GM18498 (cell line): ENCODE data around the gene HIRIP3.
"Not testable (repeated sequence)": the region's sequence is repeated elsewhere in the genome, so short reads cannot be mapped to it uniquely, and the experiment has no call there.

Source experiments
- ATAC-seq: cut with Tn5 transposase; IDR thresholded peaks from one replicate; pipeline ENCODE4 v1.9.1; 2021; ENCODE audit warnings: mild to moderate bottlenecking, moderate library complexity; ENCODE audit not compliant: unreplicated experiment

The HIRIP3 gene

DNA sequence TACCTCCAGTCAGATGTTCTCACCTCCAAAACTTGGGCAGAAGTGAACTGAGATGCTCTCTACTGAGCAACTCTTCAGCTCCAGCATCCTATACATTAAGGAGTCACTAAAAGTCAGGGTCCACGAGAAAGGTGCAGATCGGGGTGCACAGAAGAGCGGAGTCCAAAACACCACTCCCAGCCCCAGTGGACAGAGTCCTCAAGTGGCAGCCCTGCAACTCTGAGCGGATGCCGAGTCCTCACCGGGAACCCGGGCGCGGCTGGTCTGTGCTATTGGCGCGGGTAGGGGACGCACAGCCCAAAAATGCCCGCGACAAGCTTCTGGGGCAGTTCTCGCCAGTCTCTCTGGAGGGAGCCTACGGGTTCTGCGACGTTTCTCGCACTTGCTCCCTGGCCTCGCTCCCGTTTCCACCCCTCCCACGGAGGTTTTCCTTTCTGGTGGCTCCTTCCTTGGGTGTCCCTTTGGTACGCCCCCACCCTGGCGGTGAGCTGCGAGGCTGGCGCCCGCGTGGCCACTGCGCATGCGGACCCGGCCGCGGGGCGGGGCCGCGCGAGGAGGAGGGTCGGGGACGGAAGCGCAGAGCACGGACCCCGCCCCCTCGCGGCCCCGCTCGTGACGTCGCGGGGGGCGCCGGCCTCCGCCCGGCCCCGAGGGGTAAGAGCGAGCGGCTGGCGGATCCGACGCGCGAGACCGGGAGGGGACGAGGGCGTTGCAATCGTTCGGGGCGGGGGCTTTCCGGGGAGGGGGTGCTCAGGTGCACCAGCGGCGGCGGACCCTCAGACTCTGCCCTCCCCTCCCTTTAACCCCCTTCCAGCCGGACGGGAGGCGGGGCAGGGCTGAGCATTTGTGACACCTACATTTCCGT lies 33.7 kb downstream of the HIRIP3 start, which contains the start of gene TMEM219:
TMEM219 (plus strand) TSS at position 601 of the 865 bp plus-strand sequence. CDS start 1,065 bp downstream, outside the sequence.
- peak; percentile 91 for ATAC-seq

DNA sequence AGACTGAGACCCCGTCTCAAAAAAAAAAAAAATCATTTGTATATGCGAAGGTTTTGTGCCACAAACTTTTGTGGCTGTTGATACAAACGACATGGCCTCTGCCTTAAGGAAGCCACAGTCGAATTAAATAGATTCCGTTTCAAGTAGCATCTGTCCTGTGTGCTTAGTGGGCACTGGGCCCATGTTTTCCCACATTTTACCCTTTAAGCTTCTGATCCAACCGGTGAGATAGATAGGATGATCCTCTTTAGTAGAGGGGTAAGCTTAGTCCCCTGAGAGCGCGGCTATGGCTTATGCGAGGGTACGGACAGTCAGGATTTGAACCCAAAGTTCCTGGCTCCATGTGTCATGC lies 34.3 kb downstream of the HIRIP3 start:
- no peak for ATAC-seq

DNA sequence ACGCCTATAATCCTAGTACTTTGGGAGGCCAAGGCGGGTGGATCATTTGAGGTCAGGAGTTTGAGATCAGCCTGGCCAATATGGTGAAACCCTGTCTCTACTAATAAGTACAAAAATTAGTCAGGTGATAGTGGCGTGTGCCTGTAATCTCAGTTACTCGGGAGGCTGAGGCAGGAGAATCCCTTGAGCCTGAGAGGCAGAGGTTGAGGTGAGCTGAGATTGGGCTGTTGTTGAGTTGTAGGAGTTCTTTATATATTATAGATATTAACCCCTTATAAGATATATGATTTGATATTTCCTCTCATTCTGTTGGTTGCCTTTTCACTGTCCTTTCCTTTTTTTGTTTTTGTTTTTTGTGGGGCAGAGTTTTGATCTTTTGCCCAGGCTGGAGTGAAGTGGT lies 35.6 kb downstream of the HIRIP3 start:
- not testable (repeated sequence) for ATAC-seq

DNA sequence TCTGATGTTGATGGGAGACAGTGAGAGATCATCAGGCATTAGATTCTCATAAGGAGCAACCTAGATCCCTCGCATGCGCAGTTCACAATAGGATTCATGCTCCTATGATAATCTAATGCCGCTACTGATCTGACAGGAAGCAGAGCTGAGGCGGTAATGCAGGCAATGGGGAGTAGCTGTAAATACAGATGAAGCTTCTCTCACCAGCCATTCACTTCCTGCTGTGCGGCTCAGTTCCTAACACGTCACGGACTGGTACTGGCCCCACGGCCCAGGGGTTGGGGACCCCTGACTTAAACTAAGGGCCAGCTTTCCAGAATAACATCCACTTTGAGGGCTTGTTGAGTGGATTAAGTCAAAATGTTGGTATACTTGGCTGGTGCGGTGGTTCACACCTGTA lies 36.1 kb downstream of the HIRIP3 start:
- no peak for ATAC-seq

DNA sequence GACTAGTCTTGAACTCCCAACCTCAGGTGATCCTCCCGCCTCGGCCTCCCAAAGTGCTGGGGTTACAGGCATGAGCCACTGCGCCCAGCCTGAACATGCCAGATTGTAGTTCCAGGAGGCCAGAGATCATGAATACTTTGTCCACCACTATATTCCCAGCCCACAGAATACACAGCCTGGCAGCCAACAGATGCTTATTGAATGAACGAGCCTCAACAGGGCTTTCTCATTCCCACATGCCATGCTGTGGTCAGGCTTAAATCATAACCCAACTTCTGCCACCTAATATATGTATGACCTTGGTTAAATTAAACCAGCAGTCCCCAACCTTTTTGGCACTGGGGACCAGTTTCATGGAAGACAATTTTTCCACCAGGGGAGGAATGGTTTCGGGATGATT lies 36.7 kb downstream of the HIRIP3 start:
- no peak for ATAC-seq

DNA sequence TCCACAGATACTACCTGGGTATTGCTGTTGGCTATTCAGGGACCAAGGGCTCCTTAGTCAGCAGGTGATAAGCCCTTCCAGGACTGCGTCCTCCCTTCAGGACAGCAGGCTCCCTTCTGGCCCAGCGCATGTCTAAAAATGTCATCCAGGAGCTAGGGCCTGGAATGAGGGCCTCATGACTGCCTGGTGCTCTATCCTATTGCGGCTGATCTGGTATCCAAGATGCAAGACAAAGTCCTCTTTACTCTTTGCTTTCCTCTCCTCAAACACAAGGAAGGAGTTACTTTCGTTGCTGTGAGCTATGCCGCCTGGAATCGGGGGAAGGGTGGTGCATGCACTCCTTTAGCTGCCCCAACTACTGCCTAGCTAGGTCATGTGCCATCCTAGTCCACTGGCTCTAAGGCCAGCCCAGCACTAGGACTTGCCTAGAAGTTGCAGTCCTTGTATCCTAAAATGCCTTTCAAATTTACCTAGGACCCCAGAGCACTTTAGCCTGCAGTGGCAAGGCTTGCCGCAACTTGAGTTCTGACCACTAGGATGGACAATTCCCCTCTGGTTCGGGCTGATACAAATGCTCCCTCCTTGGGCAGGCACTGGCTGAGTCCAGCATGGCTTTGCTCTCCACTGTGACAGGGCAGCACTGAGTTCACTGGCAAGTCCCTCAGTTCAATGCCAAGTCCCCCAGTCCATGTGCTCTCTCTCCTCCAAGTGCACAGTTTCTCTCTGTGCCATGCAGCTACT lies 43.6 kb downstream of the HIRIP3 start:
- ATAC-seq, result no peak

DNA sequence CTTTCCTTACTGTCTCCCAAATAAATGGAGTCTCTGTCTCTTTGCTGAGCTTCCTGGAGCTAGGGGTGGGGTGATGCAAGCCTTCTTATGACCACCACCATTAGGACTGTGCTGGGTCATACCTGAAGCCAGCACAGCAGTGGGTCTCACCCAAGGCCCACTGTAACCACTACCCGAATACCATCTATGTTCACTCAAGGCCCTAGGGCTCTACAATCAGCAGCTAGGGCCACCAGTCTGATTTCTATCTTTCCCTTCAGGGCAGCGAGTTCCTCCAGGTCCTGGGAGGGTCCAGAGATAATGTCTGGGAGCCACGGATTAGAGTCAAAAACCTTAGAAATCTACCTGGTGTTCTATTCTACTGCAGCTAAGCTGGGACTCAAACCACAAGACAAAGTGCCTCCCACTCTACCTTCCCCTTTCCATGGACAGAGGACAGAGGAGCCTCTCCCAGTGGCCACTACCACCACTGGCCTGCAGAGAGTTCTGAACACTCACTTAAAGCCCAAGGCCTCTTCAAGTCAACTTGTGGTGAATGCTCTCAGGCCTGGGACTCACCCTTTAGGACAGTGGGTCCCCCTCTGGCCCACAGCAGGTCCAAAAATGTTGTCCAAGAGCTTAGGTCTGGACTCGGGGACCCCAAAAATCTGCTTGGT lies 44.5 kb downstream of the HIRIP3 start:
- no peak for ATAC-seq

DNA sequence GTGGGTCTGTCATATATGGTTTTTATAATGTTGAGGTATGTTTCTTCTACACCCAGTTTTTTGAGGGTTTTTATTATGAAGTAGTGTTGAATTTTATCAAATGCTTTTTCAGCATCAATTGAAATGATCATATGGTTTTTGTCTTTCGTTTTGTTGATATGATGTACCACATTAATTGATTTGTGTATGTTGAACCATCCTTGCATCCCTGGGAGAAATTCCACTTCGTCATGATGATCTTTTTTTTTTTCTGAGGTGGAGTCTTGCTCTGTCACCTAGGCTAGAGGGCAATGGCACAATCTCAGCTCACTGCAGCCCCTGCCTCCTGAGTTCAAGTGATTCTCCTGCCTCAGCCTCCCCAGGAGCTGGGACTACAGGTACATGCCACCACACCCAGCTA lies 47.5 kb downstream of the HIRIP3 start:
- no peak for ATAC-seq

DNA sequence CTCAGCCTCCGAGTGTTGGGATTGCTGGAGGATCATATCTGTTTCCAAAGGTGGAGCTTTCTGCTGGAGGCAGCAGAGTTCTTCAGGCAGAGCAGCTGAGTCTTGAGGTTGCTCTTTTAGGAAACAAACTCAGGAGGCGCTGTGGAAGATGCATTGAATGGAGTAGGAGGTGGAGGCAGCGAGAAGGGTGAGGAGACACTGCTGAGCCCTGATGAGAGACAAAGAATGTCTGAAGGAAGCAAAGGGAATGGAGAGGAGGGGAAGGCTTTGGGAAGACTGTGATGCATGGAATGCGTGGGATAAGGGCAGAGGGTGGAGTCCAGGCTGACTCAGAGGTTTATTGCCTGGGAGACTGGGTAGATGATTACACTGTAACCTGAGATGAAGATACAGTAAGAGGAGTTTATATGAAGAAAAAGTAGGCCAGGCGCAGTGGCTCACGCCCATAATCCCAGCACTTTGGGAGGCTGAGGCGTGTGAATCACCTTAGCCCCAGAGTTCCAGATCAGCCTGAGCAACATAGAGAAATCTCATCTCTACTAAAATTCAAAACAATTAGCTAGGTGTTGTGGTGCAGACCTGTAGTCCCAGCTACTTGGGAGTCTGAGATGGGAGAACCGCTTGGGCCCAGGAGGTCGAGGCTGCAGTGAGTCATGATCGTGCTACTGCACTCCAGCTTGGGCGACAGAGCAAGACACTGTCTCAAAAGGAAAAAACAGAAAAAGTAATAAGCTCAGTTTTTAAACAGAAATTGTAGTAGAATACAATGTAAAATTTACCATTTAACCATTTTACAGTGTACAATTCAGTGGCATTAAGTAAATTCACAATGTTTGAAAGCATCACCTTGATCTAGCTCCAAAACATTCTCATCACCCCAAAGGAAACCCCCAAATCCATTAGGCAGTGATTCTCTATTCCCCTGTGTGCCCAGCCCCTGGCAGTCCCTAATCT lies 51.3 kb downstream of the HIRIP3 start:
- no peak for ATAC-seq
